VCaP (cell line): Measurements from ENCODE around the gene A4GALT.
A peak's percentile ranks its signal among the peaks of the same experiment; 100 is the strongest.

ENCODE experiments used
- H3K27ac ChIP-seq: fragments of 450-650 bp; 2 replicates; pipeline ENCODE4 v1.5.1; 2017
- CTCF ChIP-seq: fragments of 450-650 bp; conservative IDR thresholded peaks from 2 replicates; pipeline ENCODE4 v1.5.1; 2017; ENCODE audit warnings: mild to moderate bottlenecking, moderate library complexity

A4GALT gene

DNA sequence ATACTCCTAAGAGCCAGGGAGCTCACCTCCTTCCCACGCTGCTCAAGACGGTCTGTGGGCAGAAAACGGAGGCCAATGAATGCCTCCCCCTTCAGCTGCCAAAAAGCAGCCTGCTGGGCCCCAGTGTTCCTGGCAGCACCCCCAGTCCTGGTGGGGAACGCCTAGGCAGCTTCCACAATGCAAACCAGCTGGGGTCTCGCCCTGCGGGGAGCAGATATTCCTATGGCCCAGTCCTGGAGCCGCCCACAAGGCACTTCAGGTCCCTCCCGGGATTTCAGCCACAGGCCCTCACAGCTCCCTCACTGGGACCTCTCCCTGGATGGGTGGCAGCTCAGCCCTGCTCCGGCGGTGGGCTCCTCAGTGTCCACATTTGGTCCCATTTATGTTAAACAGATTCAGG lies 29.2 kb downstream of the A4GALT start:
- no peak overlapping the region for H3K27ac ChIP-seq

DNA sequence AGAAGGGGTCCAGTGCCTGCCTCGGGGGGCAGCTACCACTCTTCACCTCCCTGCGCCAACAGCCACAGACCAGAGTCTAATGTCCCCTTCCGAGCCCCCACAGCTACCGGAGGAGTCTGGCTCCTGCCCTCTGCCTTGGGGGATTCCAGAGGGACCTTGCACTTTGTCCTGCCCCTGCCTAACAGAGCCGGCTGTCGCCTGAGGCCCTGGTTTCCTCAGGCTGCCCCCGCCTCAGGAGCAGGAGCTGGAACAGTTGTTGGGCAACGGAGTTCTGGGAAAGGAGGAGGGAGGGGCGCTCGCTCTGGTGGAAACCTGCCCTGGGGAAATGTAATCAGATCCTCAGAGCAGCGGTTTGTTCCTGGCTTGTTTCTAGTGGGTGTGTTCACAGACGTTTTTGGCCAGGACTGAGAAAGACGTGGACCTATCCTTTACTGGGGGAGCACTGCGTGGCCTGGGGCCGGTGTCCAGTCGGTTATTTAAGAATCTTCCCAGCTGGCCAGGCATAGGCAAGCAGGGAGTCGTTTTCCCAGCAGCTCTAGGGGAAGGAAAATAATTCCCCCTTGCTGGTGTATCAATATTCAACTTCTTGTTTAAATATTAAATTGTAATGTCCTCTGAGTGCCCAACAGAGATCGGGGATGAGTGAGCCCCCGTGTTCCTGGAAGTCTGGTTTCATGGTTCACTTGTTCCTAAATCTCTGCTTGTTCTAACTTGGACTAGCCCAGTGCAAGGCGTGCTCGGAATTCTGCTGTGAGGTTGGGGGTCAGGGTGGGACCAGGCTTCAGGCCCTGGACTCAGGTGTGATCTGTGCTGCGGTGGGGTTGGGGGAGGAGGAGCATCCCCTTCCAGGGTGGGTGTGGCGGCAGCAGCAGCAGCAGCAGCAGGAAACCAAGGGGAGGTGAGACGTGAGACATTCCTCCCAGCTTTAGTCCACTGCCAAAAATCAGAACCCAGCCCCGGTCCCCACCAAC lies 32.1 kb downstream of the A4GALT start:
- H3K27ac ChIP-seq = peak overlapping the region; percentile 61
- no peak for TF ChIP-seq CTCF

More for the DNA sequence above, 29.2 kb downstream of the A4GALT start:
- no peak for TF ChIP-seq CTCF

DNA sequence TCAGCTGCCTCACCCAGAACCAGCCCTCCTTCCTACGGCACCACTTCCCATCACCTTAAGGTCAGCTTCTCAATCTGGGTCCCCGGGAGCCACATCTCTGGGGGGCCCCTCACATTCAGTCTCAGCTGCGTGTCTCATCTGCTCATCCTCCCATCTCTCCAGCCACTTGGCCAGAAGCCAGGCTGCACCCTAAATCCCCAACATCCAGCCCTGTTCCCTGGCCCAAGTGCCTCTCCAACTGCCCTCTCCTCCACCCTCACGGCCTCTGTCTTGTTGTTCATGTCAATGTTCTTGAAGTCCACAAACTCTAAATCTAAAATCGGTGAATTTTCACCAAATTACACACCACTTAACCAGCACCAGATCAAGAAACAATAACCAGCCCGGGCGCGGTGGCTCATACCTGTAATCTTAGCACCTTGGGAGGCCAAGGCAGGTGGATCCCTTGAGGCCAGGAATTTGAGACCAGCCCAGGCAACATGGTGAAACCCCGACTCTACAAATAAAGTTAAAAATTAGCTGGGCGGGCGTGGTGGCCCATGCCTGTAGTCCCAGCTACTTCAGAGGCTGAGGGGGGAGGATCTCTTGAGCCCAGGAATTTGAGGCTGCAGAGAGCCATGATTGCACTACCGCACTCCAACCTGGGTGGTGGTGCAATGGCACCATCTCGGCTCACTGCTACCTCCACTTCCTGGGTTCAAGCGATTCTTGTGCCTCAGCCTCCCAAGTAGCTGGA lies 33.7 kb downstream of the A4GALT start:
- H3K27ac ChIP-seq = no peak overlapping the region
- no peak for TF ChIP-seq CTCF

DNA sequence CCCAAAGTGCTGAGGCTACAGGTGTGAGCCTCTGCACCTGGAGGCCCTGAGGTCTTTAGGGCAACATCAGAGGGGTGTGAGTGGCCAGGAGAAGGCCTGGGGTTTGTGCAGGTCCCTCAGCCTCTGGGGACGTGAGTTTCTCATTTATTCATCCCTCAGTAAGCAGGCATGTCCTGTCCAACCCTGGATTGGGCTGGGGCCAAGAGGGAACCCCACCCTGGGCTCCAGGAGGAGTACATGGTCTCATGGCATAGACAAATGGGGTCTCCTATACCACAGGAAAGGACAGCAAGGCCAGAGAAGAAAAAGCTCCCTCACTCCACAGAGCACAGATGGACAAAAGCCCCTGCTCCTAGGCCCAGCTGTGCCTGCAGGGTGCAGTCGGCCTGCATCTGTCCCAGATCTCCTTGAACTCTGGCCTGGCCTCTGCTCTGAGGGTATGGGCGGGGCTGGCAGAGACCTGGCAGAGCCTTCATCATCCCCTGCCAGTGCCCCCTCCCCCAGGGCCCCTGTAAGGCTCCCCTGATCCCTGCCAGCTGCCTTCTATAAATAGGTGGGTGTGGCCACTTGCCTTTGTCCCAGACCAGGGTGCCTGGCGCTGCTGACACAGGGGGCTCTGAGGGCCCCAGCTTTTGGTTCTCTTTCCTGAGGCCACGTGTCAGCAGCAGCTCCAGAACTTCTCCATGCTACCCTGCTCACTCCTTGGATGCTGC lies 34.6 kb downstream of the A4GALT start:
- no peak for TF ChIP-seq CTCF
- H3K27ac ChIP-seq = no peak overlapping the region

DNA sequence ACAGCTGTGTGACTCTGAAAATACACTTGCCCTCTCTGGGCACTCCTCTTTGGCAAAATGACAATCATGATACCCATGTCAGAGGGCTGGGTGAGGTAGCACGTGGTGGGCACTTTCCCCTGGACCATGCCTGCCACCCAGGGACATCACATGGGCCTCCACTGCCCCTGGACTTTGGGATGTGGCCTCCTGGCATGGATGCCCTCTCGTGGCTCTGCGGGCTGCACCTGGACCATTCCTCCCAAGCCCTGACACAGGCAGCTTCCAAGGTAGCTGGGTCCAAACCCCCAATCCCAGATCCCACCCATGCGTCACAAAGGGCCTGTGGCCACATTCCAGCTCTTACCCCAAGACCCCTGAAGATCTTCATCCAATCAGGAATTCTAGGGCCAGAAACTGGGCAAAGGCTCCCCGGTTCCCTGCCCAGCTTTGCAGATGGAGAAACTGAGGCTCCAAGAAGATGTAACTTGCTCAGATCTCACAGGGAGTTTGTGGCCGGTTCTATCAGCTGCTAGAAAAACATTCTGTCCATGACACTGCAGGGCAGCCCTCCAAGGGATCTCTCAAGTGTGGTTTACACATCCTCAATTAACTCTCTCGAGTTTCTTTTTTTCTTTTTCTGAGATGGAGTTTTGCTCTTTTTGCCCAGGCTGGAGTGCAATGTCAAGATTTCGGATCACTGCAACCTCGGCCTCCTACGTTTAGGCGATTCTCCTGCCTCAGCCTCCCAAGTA lies 36.0 kb downstream of the A4GALT start:
- no peak for TF ChIP-seq CTCF
- no peak overlapping the region for H3K27ac ChIP-seq

DNA sequence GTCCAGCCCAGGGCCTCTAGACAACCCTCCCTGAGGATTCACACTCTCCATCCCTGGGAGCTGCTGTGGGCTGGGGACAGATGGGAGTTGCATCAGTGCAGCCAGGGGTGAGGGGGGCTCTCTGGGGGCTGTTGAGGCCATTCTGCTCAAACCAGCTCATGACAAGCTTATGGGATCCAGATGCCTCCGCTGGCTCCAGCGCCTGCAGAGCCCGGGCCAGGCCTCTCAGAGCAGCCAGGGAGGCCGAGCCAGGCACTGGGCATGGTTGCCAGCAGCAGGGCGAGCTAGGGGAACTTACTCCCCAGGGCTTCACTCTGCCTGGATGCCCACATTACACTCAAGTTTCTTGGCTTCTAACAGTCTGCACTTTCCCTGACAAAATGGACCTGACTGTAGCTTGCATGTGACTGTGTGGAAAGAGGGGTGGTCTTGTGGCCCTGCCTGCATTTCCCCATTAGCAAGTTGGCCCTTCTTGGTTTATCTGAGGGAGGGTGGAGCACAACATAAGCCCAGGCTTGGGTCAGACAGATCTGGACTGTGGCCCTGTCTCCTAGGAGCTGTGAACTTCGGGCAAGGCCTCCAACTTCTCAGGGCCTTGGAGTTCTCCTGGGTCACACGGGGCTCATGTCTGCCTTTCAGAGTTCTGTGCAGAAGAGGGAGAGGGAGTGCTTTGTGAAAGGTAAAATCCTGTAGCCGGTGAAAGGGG lies 36.9 kb downstream of the A4GALT start:
- no peak overlapping the region for H3K27ac ChIP-seq
- no peak for TF ChIP-seq CTCF
